Right cardiac atrium (tissue), 5 donors: ENCODE measurements around the gene SYCP2L. TPM values are rescaled to one million over a fixed set of nuclear protein-coding genes. Genes with fewer than 3 reads are reported as not detected.

Experiments
- ATAC-seq, 2 donors: fragments of 200-7000 bp; cut with Tn5 transposase; one replicate each; pipeline versions ENCODE4 v1.8.0 to v1.9.1; 2020; ENCODE audit warnings: moderate library complexity in 2 of 2, mild to moderate bottlenecking in 1 of 2
- DNase-seq, 3 donors: peaks; one replicate each; pipeline ENCODE4 v3.0.0-alpha.2; 2020
- H3K27ac ChIP-seq: one replicate; pipeline ENCODE4 v1.5.1; 2013; ENCODE audit warnings: mild to moderate bottlenecking, low read length, control low read depth, moderate library complexity
- H3K27me3 ChIP-seq: one replicate; pipeline ENCODE4 v1.6.1; 2013; ENCODE audit not compliant: control insufficient read depth, insufficient read depth
- H3K4me1 ChIP-seq: one replicate; pipeline ENCODE4 v1.6.1; 2013; ENCODE audit warnings: low read length; ENCODE audit not compliant: control insufficient read depth, insufficient read depth
- H3K4me3 ChIP-seq: one replicate; pipeline ENCODE4 v1.5.1; 2013; ENCODE audit warnings: low read length, control low read depth
- H3K9me3 ChIP-seq: one replicate; pipeline ENCODE4 v1.6.1; 2013; ENCODE audit warnings: low read length; ENCODE audit not compliant: control insufficient read depth
- intact Hi-C, 4 donors: fragments of 100-400 bp; cut with DNase I; formaldehyde crosslinking; loops; one replicate each; pipeline versions ENCODE4 v1.11.0 to v1.14.0; 2022 to 2023
- polyA plus RNA-seq: library from polyadenylated mRNA; stranded (reverse); fragments of 200-250 nt; gene quantifications from one replicate; pipeline ENCODE4 v1.2.3, GENCODE V29; 2013
- total RNA-seq, 4 donors: library from RNA; stranded (reverse); fragmentation: NEBNext Ultra II Directional; extraction: Animal tissue kit (Norgen Biotek cat#: 25700); gene quantifications; one replicate each; pipeline ENCODE4 v1.2.1, GENCODE V29; 2021
- donor health status: healthy with polysubstance abuse.
- donor health status: DM: no; HTN: yes; CAD: no.
- donor health status: DM: no; HTN: no; CAD: no.
- donor health status: DM: no; HTN: yes; CAD: no; lungs with severe emphysema.
- donor health status: DM: yes; HTN: yes; CAD: no.

The SYCP2L gene
- total and polyA plus RNA-seq, 5 donors, result 0.38 to 0.72 (median 0.48) TPM

- DNase-seq, result no peak
- H3K27ac ChIP-seq, result no peak overlapping the region
- H3K9me3 ChIP-seq, result no peaks in the 10 kb centered on the region
- H3K4me1 ChIP-seq, result peaks cover 6% of the 10 kb centered on the region
- intact Hi-C loops, result no loop called here
- ATAC-seq, result peak; percentile 74 to 76
- H3K27me3 ChIP-seq, result no peaks in the 10 kb centered on the region
- no peak overlapping the region for H3K4me3 ChIP-seq
These were observed 136.2 kb downstream of the SYCP2L start for GRCh38 chr6:11023032-11023431.

Other genes starting within 250 kb of the SYCP2L start
- under 1 TPM in 2 of 4 donors, not detected in 2; 0.63 to 0.71 TPM for gene C6orf52, start 192.4 kb upstream of the SYCP2L start, total RNA-seq
- 0.29 TPM for gene C6orf52, start 192.4 kb upstream of the SYCP2L start, polyA plus RNA-seq
- 10 to 100 TPM in 2 of 4 donors, 1 to 10 TPM in 2; 7.7 to 12.1 (median 10.0) TPM for gene PAK1IP1, start 192.1 kb upstream of the SYCP2L start, total RNA-seq
- 9.2 TPM for gene PAK1IP1, start 192.1 kb upstream of the SYCP2L start, polyA plus RNA-seq
- gene TMEM14C, start 164.0 kb upstream of the SYCP2L start, total RNA-seq, result 100 to 1,000 TPM; 102 to 119 (median 109) TPM
- 174 TPM for gene TMEM14C, start 164.0 kb upstream of the SYCP2L start, polyA plus RNA-seq
- 100 to 1,000 TPM in 2 of 4 donors, 10 to 100 TPM in 2; 92.6 to 113 (median 105) TPM for gene TMEM14B, start 139.2 kb upstream of the SYCP2L start, total RNA-seq
- gene TMEM14B, start 139.2 kb upstream of the SYCP2L start, polyA plus RNA-seq, result 141 TPM
- gene MAK, start 48.5 kb upstream of the SYCP2L start, total RNA-seq, result under 1 TPM in 3 of 4 donors, not detected in 1; 0.11 to 0.29 (median 0.24) TPM
- gene MAK, start 48.5 kb upstream of the SYCP2L start, polyA plus RNA-seq, result 0.14 TPM
- gene GCM2, start 5.0 kb upstream of the SYCP2L start, total RNA-seq, result not detected
- not detected for gene GCM2, start 5.0 kb upstream of the SYCP2L start, polyA plus RNA-seq
- gene ELOVL2, start 157.3 kb downstream of the SYCP2L start, total RNA-seq, result 1 to 10 TPM in 2 of 4 donors, under 1 TPM in 2; 0.61 to 1.3 (median 0.97) TPM
- gene ELOVL2, start 157.3 kb downstream of the SYCP2L start, polyA plus RNA-seq, result 1.4 TPM
- gene SMIM13, start 206.8 kb downstream of the SYCP2L start, total RNA-seq, result 10 to 100 TPM; 10.7 to 14.5 (median 13.5) TPM
- 8.1 TPM for gene SMIM13, start 206.8 kb downstream of the SYCP2L start, polyA plus RNA-seq
- under 1 TPM in 2 of 4 donors, not detected in 2; 0.09 TPM for gene ERVFRD-1, start 224.7 kb downstream of the SYCP2L start, total RNA-seq
- 0.05 TPM for gene ERVFRD-1, start 224.7 kb downstream of the SYCP2L start, polyA plus RNA-seq